IPS DF 6.9 (cell line): ENCODE data around the gene ITK.

Source experiments
- DNase-seq: peaks from one replicate; pipeline ENCODE4 v3.0.0-alpha.2; 2013; ENCODE audit warnings: low read depth, low spot score
- H3K27ac ChIP-seq: one replicate; pipeline ENCODE4 v1.5.1; 2013; ENCODE audit warnings: low read length, control low read depth
- H3K27me3 ChIP-seq: 2 replicates; pipeline ENCODE4 v1.6.1; 2013; ENCODE audit warnings: mild to moderate bottlenecking, low read length; ENCODE audit not compliant: control insufficient read depth, insufficient read depth
- H3K36me3 ChIP-seq: 2 replicates; pipeline ENCODE4 v1.6.1; 2013; ENCODE audit warnings: low read length; ENCODE audit not compliant: control insufficient read depth, insufficient read depth
- H3K4me1 ChIP-seq: 2 replicates; pipeline ENCODE4 v1.6.1; 2013; ENCODE audit warnings: low read length; ENCODE audit not compliant: control insufficient read depth, insufficient read depth
- H3K4me3 ChIP-seq: 2 replicates; pipeline ENCODE4 v1.5.1; 2013; ENCODE audit warnings: mild to moderate bottlenecking, low read length
- H3K9me3 ChIP-seq: 2 replicates; pipeline ENCODE4 v1.6.1; 2013; ENCODE audit warnings: low read length, inconsistent platforms; ENCODE audit not compliant: control insufficient read depth, insufficient read depth
- WGBS: extraction: QIAGEN DNeasy Blood & Tissue Kit; methylation state at CpG from one replicate; pipeline ENCODE4 v1.1.7; 2013; ENCODE audit warnings: mixed read lengths, missing lambda C conversion rate; ENCODE audit not compliant: insufficient read length, insufficient coverage; 5-methylcytosine and 5-hydroxymethylcytosine counted together

Gene ITK

GRCh38 chr5:157212307-157212706 lies 31.7 kb downstream of the ITK start:
- Histone ChIP-seq H3K4me1 (no peaks in the 10 kb centered on the region), H3K27ac (no peak overlapping the region)
- no peak for DNase-seq

GRCh38 chr5:157213527-157214243 lies 33.0 kb downstream of the ITK start:
- no peaks in the 10 kb centered on the region for H3K36me3 ChIP-seq
- H3K4me1 ChIP-seq, result no peaks in the 10 kb centered on the region
- WGBS, result no CpG with 5 or more reads among the region's 7 CpGs

More at GRCh38 chr5:157212307-157212706, 31.7 kb downstream of the ITK start:
- no peak overlapping the region for H3K4me3 ChIP-seq
- H3K9me3 ChIP-seq, result no peaks in the 10 kb centered on the region
- H3K27me3 ChIP-seq, result no peaks in the 10 kb centered on the region
- H3K36me3 ChIP-seq, result no peaks in the 10 kb centered on the region
- no CpG with 5 or more reads among the region's 5 CpGs for whole genome bisulfite sequencing

GRCh38 chr5:157214415-157214814 lies 33.8 kb downstream of the ITK start:
- no peaks in the 10 kb centered on the region for H3K27me3 ChIP-seq
- H3K9me3 ChIP-seq, result no peaks in the 10 kb centered on the region
- no peak overlapping the region for H3K4me3 ChIP-seq
- no peaks in the 10 kb centered on the region for H3K36me3 ChIP-seq
- no peak overlapping the region for H3K27ac ChIP-seq
- H3K4me1 ChIP-seq, result no peaks in the 10 kb centered on the region
- DNase-seq, result no peak

More at GRCh38 chr5:157213527-157214243, 33.0 kb downstream of the ITK start:
- Histone ChIP-seq H3K9me3 (no peaks in the 10 kb centered on the region), H3K27ac (no peak overlapping the region), H3K4me3 (no peak overlapping the region), H3K27me3 (no peaks in the 10 kb centered on the region)
- no peak for DNase-seq

- Histone ChIP-seq H3K9me3 (no peaks in the 10 kb centered on the region), H3K27me3 (no peaks in the 10 kb centered on the region), H3K4me3 (no peak overlapping the region), H3K4me1 (no peaks in the 10 kb centered on the region), H3K36me3 (no peaks in the 10 kb centered on the region), H3K27ac (no peak overlapping the region)
- DNase-seq, result no peak
- no CpG with 5 or more reads among the region's 10 CpGs for WGBS
Observed at GRCh38 chr5:157214861-157215513, 34.3 kb downstream of the ITK start.

DNA sequence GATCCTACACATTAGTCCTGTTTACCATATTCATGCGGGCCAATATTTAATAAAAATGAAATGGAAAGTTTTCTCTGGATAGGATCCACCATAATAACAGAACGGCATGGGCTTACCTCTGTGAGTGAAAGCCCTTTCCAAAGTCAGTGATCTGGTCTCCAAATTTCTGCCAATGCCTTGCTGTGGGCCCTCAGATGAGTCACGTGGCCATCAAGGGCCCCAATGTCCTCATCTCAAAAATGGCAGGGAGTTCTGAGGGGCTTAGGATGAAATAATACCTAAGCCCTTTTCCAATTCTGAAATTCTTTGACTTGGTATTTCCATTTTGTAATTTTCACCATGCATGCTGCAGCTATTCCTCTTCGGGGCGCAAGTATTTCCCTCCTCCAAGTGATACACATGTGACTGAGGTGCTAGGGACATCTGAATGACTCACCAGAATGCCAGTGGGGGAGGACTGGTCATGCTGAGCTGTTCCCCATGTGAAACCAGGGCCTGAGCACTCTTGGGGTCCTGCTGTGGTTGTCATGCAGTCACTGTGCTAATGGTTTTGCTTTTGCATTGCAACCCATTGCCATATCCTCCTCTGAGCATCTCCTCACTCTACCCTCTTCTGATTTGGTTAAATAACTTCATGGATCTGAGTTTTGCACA lies 35.0 kb downstream of the ITK start:
- H3K27ac ChIP-seq, result no peak overlapping the region
- no peak for DNase-seq
- no peaks in the 10 kb centered on the region for H3K9me3 ChIP-seq
- H3K36me3 ChIP-seq, result no peaks in the 10 kb centered on the region
- no peak overlapping the region for H3K4me3 ChIP-seq
- no CpG with 5 or more reads among the region's 5 CpGs for WGBS
- H3K27me3 ChIP-seq, result no peaks in the 10 kb centered on the region
- no peaks in the 10 kb centered on the region for H3K4me1 ChIP-seq

DNA sequence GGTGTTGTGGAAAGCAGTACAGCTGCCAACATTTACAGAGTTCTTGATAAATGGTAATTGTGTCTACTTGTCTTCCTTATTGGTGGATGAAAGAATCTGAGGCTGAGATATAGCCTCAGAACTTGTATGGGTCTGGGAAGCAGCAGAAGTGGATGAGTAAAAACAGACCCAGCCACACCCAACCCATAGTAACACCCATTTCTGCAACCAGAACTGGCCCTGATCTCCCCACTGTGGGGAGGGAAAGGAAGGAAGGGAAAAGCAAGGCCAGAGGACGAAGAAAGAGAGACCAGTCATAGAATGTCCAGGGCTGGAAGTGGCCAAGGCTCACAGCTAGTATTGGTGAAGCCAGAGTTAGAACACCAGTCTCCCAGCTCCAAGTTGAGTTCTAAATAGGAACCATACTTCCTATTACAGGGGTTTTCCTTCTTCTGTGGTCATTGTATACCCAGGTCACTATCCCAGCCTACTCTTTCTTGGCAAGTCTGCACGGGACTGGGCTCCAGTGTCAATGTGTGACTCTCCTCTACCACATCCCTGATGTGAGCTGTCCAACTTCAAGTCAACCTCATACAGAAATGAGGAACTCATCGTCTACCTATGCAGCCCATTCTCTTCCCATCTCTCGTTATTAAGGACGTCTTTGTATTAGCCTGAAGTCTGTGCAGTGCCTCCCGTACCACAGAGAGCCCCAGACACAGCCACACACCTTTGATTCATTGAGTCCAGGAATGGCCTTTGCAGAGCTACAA lies 35.9 kb downstream of the ITK start:
- Histone ChIP-seq H3K27me3 (no peaks in the 10 kb centered on the region), H3K4me3 (no peak overlapping the region), H3K9me3 (no peaks in the 10 kb centered on the region), H3K36me3 (no peaks in the 10 kb centered on the region), H3K27ac (no peak overlapping the region), H3K4me1 (no peaks in the 10 kb centered on the region)
- WGBS, result no CpG with 5 or more reads among the region's 6 CpGs
- no peak for DNase-seq

DNA sequence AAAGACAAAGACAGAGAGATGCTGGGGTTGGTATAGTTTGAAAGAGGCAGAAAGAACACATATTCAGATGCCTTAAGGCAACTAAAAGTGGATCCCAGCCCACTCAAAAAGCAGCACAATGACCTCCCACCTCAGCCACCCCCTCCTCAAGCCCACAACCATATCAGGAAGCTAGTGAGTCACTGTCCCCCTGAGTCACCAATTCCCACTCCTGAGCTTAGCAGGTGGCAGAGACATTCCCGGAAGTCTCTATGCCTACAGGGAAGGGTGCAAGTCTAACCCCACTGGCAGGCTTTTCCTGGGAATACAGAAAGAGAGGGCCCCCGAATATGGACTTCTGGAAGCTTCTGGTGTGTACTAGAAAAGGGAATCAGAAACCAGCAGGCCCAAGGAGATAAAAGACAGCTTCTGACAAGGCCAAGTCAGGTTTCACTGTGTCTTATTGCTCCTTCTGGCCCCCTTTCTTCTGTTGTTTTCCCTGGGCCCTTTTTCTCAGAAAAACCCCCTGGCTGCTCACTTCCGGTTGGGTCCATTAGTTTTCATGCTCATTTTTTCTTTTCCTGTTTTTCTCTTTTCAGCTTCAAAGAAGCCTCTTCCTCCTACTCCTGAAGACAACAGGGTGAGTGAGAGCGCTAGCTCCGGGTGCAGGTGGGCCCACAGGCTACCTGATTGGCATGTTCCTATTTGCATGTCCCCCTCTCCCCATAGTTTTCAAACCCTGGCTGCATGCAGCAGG lies 36.8 kb downstream of the ITK start:
- Histone ChIP-seq H3K36me3 (no peaks in the 10 kb centered on the region), H3K9me3 (no peaks in the 10 kb centered on the region), H3K27ac (no peak overlapping the region), H3K27me3 (no peaks in the 10 kb centered on the region), H3K4me1 (no peaks in the 10 kb centered on the region), H3K4me3 (no peak overlapping the region)
- WGBS, result no CpG with 5 or more reads among the region's 5 CpGs
- DNase-seq, result no peak

- H3K4me1 ChIP-seq, result no peaks in the 10 kb centered on the region
- H3K36me3 ChIP-seq, result no peaks in the 10 kb centered on the region
- no CpG with 5 or more reads among the region's 9 CpGs for WGBS
- H3K27ac ChIP-seq, result no peak overlapping the region
- no peaks in the 10 kb centered on the region for H3K9me3 ChIP-seq
- no peak for DNase-seq
- H3K27me3 ChIP-seq, result no peaks in the 10 kb centered on the region
- H3K4me3 ChIP-seq, result no peak overlapping the region
Observed at GRCh38 chr5:157219491-157220271, 39.0 kb downstream of the ITK start.

DNA sequence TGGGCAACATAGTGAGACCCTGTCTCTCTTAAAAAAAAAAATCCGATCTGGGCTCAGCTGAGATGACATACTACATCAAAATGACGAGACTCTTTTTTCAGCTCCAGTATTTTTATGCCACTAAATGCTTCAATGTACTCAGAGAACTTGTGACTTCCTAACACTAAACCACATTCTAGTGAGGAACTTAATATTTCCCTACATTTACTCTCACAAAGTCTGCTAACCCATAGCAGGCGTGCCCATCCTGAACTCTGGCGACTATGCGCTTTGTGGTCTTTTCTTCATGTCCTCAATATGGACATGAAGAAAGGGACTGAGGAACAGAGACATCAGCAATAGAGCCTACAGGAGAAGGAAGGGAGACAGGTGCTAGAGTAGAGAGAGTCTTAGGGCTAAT lies 41.3 kb downstream of the ITK start:
- H3K4me1 ChIP-seq, result no peaks in the 10 kb centered on the region
- H3K36me3 ChIP-seq, result no peaks in the 10 kb centered on the region
- no peak overlapping the region for H3K4me3 ChIP-seq
- no peak for DNase-seq
- no peaks in the 10 kb centered on the region for H3K27me3 ChIP-seq
- no peaks in the 10 kb centered on the region for H3K9me3 ChIP-seq
- H3K27ac ChIP-seq, result no peak overlapping the region
- no CpG with 5 or more reads among the region's 5 CpGs for WGBS
